Measurements from ENCODE around the gene MEP1A. TPM values are rescaled to one million over a fixed set of nuclear protein-coding genes. Genes with fewer than 3 reads are reported as not detected.
A peak's percentile ranks its signal among the peaks of the same experiment; 100 is the strongest.

MEP1A gene
- total RNA-seq, 1 donor from 2014 or later, result not detected

DNA sequence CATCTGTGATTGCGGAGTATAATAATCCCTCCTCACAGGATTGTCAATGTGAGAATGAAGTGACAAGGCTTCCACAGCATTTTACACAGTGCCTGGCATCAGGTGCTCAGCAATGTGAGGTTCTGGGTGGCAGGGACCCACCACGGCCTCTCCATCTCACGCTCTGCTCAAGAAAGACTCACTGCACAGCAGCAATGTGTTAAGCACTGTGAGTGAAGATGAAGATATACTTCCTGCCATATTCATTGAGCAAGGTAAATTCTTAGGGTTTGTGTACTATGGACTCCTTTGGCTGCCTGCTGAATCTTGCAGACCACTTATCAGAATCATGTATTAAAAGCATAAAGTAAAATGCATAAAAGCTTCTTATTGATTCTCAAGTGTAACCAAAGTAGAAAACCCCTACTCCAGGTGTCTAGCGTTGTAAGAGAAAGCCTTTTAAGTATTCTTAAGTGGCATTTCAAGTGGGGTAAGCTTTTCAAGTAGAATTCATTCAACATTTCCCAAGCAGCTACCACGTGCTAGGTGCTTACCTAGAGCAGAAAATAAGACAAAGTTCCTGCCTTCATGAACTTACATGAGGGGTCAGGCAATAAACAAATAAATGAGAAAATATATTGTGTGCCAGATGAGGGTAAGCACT is 17.0 kb upstream of the MEP1A start:
- no peak for DNase-seq (ENCODE audit: low spot score in 2 of 2)
- FAIRE-seq, result no peak

DNA sequence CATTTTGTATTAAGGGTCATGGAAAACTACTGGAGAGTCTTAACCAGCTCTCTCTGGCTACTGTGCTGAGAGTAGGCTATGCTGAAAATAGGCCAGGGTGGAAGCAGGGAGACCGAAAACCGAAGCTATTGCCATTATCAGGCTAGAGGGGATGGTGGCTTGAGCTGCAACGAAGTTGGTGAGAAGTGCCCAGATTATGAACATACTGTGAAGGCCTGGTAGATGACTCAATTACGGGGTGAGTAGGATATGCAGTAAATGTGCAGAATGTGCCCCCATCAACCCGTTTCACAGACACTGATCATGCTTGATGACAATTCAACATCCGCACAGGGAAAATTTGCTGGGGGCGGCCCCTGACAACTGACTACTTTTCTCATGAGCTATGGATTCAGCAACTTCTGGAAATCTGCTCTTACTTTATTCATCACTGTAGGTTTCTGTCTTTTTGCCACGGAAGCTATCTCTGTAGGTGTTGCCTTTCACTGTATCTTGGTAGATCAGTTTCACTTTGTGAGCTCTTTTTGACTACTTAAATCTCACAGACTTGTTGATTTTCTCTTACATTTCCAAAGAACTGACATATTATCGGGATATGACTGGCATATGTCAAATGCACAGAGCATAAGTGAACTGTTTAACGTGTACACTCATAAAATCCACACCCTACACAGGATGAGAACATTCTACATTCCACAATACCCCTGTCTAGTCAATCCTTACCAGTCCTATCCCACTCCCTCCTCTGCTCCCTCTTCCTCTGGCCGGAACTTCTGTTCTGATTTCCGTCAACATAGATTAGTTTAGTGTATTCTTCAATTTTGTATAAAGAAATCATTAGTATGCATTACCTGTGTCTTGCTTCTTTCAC is 15.5 kb upstream of the MEP1A start:
- FAIRE-seq, result no peak

GRCh38 chr6:46781478-46782378 is 11.5 kb upstream of the MEP1A start:
- FAIRE-seq, result peak; percentile 97
- DNase-seq (ENCODE audit: low spot score in 2 of 2), result peak in 1 of 2 donors; percentile 20

More for the DNA sequence above, 15.5 kb upstream of the MEP1A start:
- DNase-seq (ENCODE audit: low spot score in 2 of 2), result no peak

GRCh38 chr6:46784535-46784934 is 8.7 kb upstream of the MEP1A start:
- no peak for DNase-seq (ENCODE audit: low spot score in 2 of 2)
- FAIRE-seq, result no peak

- DNase-seq (ENCODE audit: low spot score in 2 of 2) (no peak), FAIRE-seq (no peak)
Measured at GRCh38 chr6:46787871-46788540, 5.2 kb upstream of the MEP1A start.

GRCh38 chr6:46788791-46789190 is 4.4 kb upstream of the MEP1A start:
- no peak for DNase-seq (ENCODE audit: low spot score in 2 of 2)
- FAIRE-seq, result no peak

DNA sequence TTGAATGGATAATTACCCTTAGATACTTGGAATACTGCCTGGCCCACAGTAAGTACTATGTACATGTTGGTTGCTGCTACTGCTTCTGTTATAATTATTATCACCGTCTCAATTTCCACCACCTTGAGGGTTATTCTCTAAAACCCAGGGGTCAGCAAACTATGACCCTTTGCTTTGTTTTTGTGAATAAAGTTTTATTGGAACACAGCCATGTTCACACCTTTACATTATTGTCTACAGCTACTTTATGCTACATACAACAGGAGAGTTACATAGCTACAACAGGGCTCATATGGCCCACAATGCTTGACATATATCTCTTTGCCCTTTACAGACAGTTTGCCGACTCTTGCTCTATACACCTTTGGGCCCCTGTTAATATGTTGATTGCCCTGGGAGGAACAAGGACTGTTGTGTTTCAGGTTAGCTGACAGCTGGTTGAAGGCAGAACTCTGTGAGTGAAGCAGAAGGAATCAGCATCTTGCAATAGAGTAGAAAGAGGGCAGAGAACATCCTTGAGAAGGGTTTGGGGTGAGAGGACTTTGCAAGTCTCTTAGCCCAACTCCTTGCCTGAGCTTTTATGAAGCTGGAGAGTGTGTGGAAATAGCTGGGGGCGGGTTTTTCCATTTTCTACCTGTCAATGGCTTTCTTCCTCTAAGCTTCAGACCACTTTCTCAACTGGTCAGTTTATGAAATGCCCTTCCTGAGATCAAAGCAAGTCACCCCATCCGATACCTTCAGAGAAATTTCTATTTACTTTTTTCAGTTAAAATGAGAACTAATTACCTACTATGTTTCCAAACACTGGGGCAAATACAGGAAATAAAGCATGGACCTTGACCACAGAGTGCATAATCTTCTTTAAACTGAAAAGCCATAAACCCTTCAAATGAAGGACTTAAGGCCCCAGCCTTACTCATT is 3.5 kb upstream of the MEP1A start:
- DNase-seq (ENCODE audit: low spot score in 2 of 2) (no peak), FAIRE-seq (no peak)

DNA sequence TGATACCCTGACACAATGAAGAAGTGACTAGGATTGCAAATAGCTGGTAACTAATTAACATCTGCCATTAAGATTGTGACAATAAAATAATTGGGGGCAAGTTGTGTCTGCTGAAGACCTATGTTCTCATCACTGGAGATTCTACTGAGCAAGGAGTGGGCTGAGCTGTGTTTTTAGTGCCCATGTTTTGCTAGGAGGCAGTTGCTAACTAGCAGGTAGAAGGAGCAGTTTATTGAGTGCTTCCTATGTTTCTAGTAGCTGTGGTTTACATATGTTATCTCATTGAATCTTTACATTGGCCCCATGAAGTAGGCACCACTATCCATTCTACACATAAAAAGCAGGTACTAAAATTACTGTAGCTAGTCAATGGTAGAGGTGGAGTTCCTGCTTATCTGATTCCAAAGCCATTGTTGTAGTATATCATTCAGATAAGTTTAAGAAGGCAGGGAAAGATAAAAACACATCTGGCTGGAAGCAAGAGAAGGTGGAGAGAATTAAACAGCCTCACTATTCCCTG is 2.8 kb upstream of the MEP1A start:
- FAIRE-seq (no peak), DNase-seq (ENCODE audit: low spot score in 2 of 2) (no peak)

DNA sequence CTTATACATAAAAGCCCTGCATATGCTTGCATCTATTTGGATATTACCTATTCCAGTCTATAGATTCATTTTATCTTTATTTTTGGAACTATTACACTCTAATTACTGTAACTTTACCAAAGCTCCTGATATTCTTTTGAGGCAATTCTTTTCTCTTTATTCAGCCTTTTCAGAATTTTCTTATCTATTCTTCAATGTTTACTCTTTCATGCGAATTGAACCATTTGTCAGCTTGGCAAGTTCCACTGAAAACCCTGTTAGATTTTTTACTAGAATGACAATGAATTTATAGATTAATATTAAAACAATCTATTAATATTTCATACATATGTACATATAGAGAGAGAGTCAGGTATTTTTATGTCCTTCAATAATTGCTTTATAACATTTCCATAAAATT is 554 bp upstream of the MEP1A start:
- FAIRE-seq, result peak; percentile 8

DNA sequence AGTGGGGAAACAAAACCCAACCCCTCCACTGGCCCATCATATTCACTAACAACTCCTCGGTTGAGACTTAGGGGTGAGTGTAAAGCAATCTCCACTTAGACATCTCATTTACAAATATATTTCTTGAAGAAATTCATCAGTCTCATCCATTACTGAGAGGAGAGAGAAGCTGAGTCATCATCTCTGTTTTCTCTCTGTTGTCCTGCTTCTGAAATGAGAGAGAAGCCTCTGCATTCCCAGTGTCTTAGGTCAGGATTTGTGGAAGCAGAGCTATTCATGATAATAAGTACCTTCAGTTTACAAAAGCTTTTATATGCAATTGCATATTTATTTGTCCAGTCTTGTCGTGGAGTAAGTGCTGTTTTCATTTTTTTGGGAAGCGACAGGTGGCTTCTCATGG is 879 bp downstream of the MEP1A start:
- no peak for DNase-seq (ENCODE audit: low spot score in 2 of 2)
- no peak for FAIRE-seq

More for the DNA sequence above, 554 bp upstream of the MEP1A start:
- DNase-seq (ENCODE audit: low spot score in 2 of 2), result no peak

- DNase-seq (ENCODE audit: low spot score in 2 of 2), result no peak
- FAIRE-seq, result no peak
Measured at GRCh38 chr6:46795816-46796215, 2.6 kb downstream of the MEP1A start.

GRCh38 chr6:46796848-46797580 is 3.8 kb downstream of the MEP1A start:
- no peak for DNase-seq (ENCODE audit: low spot score in 2 of 2)
- no peak for FAIRE-seq

GRCh38 chr6:46799657-46800056 is 6.5 kb downstream of the MEP1A start:
- DNase-seq (ENCODE audit: low spot score in 2 of 2) (no peak), FAIRE-seq (no peak)

DNA sequence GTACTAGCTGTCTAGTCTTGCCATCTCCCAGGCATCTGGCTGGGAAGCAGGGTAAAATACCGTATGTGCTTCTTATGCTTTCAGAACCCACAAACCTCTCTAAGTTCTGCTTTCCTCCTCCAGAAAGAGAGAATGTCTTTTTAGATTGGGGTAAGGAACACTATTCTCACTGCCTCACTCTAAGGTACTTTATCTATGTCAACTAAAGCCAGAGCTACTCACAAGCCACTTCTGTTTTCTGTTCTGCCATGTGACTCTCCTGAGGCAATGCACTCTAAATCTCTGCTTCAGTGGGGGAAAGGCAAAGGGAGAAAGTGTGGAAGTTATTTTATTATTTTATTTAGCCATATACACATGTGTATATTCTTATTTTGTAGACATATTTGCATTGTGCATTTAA is 15.6 kb downstream of the MEP1A start:
- DNase-seq (ENCODE audit: low spot score in 2 of 2), result no peak
- FAIRE-seq, result no peak

- DNase-seq (ENCODE audit: low spot score in 2 of 2) (no peak), FAIRE-seq (no peak)
Measured at GRCh38 chr6:46815130-46815529, 21.9 kb downstream of the MEP1A start.

DNA sequence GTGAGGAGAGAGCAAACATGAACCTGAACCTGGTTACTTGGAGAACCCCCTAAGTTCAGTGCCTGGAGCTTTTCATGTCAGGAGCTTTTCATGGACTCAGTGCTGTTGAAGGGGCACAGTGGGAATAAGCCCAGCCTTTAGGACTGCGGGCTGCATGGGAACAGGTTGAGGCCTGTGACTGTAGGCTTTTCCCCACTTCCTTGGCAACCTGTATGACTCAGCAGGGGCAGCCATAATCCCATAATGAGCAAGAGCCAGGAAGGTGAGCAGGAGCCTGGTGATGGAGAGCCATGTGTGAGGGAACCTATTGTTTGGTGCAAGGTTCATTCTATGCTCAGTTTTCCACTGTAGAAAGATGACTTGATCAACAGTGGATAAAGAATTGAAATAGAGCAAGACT is 23.4 kb downstream of the MEP1A start:
- no peak for DNase-seq (ENCODE audit: low spot score in 2 of 2)
- no peak for FAIRE-seq

GRCh38 chr6:46819561-46819960 is 26.4 kb downstream of the MEP1A start:
- FAIRE-seq (no peak), DNase-seq (ENCODE audit: low spot score in 2 of 2) (no peak)

GRCh38 chr6:46821458-46821881 is 28.3 kb downstream of the MEP1A start:
- FAIRE-seq, result no peak
- no peak for DNase-seq (ENCODE audit: low spot score in 2 of 2)

All from frontal cortex (tissue), 4 donors.